ENCODE measurements around the gene MAPK4. TPM values are rescaled to one million over a fixed set of nuclear protein-coding genes. Genes with fewer than 3 reads are reported as not detected.

The MAPK4 gene
- total RNA-seq, 1 experiment from 2014 or later: 4.2 TPM

DNA sequence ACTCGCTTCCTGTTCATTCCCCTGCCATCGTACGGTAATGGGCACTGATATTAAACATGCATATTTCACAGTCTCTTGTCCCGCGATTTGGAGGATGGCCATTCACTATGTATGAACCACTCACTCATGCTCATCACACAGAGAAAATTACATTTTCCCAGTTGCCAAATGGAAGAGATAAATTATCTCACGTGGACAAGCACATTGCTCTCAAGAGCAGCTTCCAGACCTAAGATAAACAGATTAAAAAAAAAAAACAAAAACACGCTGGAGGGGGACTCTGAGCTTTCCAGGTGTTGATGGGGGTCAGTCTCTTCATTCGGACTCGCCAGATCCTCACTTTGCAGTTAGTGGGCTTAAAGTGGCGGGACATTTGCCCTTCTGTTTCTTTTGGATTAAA is 1.7 kb upstream of the MAPK4 start:
- POLR2A ChIA-PET: no interaction called here
- TF ChIP-seq NR3C1 (CRISPR knock-in tag; conservative IDR thresholded peaks at IDR 0.05; ENCODE audit: low read depth) (no peak), ZNF512 (CRISPR knock-in tag; IDR thresholded peaks at IDR 0.05; ENCODE audit: borderline replicate concordance) (no peak), TCF7 (CRISPR knock-in tag; IDR thresholded peaks at IDR 0.05; ENCODE audit: low read depth) (no peak), ZNF317 (CRISPR knock-in tag; IDR thresholded peaks at IDR 0.05; ENCODE audit: borderline replicate concordance, low read depth) (no peak), CBFB (CRISPR knock-in tag; IDR thresholded peaks at IDR 0.05; ENCODE audit: low read depth) (no peak), ATF2 (CRISPR knock-in tag; IDR thresholded peaks at IDR 0.05; ENCODE audit: borderline replicate concordance, low read depth) (no peak), USF2 (CRISPR knock-in tag; IDR thresholded peaks at IDR 0.05) (no peak), CTCF (IDR thresholded peaks at IDR 0.05) (no peak), ZNF671 (CRISPR knock-in tag; IDR thresholded peaks at IDR 0.05) (no peak), AFF4 (CRISPR knock-in tag; IDR thresholded peaks at IDR 0.05; ENCODE audit: borderline replicate concordance) (no peak), SMAD4 (CRISPR knock-in tag; IDR thresholded peaks at IDR 0.05) (no peak), GABPB1 (CRISPR knock-in tag; IDR thresholded peaks at IDR 0.05) (no peak), CREM (CRISPR knock-in tag; IDR thresholded peaks at IDR 0.05) (no peak), RELA (CRISPR knock-in tag; IDR thresholded peaks at IDR 0.05; ENCODE audit: borderline replicate concordance) (no peak)
- TF ChIP-seq, protein P1, sequence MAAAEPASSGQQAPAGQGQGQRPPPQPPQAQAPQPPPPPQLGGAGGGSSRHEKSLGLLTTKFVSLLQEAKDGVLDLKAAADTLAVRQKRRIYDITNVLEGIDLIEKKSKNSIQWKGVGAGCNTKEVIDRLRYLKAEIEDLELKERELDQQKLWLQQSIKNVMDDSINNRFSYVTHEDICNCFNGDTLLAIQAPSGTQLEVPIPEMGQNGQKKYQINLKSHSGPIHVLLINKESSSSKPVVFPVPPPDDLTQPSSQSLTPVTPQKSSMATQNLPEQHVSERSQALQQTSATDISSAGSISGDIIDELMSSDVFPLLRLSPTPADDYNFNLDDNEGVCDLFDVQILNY (CRISPR knock-in tag; IDR thresholded peaks at IDR 0.05): no peak
- Mint-ChIP-seq H3K4me3 (peak overlapping the region; percentile 3; the same call in 1 of the 2 replicates), H3K36me3 (peaks cover 7% of the 10 kb centered on the region), H3K27me3 (ENCODE audit: low read depth) (peaks cover 89% of the 10 kb centered on the region), H3K4me1 (peaks cover 11% of the 10 kb centered on the region), H3K9me3 (peaks cover 23% of the 10 kb centered on the region), H3K27ac (no peak overlapping the region)
- no peak for ATAC-seq
- no peak for DNase-seq (ENCODE audit: low spot score)
- CTCF ChIA-PET: no interaction called here
